ENCODE data around the gene GABBR2.

- TF ChIP-seq POLR2A (IDR thresholded peaks at IDR 0.05; ENCODE audit: low read depth) (no peak), CTCF (IDR thresholded peaks at IDR 0.05) (no peak)
These were observed 381.5 kb downstream of the GABBR2 start for GRCh38 chr9:98327249-98327561.
